Measurements from ENCODE around the gene TECPR2.

TECPR2 gene

DNA sequence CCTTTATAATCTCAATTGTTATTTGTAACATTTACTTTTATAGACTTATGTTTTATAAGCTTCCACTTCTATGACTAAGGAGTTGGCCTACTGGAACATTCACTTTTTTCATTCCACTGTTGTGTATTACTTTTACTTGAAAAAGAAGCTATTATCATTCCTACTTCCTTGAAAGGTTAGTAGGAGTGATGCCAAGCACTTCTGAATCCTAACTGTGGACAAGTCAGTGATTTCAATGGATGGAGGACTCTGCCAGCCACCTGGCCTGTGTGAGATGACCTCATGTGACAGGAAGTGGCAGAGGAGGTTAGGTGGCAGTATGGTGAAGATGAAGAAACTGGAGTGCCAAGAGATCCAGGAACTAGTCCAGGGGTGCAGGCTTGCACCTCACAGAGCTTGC lies 46.0 kb downstream of the TECPR2 start:
- TF ChIP-seq CTCF (IDR thresholded peaks at IDR 0.05; ENCODE audit: low read depth, low read length) = no peak
- no peak for DNase-seq (ENCODE audit: low read depth, low spot score)
- in situ Hi-C loops (cut with HindIII; ENCODE audit: low sequenced_read_pairs) = no loop called here
- H3K4me3 ChIP-seq (ENCODE audit: low read depth, low read length) = no peak overlapping the region

DNA sequence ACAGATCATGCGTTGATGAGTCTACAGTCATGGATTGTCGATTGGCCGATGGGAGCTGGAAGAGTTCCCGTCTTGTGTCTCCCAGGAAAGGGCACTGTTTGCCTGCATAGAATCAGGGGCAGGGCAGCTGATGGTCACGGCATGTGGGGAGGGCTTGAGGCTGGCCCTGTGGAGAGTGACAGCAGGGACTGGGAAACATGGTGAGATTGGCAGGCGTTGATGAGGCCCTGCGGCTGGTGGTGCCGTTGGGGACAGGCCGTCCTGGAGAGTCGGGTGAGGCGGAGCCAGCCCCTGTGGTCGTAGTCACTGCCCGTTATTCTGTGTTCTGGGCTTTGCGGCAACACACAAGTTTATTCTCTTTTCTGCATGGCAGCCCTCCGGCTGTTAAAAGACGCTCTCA lies 52.9 kb downstream of the TECPR2 start:
- no peak overlapping the region for H3K4me3 ChIP-seq (ENCODE audit: low read depth, low read length)
- in situ Hi-C loops (cut with HindIII; ENCODE audit: low sequenced_read_pairs) = no loop called here
- no peak for DNase-seq (ENCODE audit: low read depth, low spot score)
- TF ChIP-seq CTCF (IDR thresholded peaks at IDR 0.05; ENCODE audit: low read depth, low read length) = no peak

DNA sequence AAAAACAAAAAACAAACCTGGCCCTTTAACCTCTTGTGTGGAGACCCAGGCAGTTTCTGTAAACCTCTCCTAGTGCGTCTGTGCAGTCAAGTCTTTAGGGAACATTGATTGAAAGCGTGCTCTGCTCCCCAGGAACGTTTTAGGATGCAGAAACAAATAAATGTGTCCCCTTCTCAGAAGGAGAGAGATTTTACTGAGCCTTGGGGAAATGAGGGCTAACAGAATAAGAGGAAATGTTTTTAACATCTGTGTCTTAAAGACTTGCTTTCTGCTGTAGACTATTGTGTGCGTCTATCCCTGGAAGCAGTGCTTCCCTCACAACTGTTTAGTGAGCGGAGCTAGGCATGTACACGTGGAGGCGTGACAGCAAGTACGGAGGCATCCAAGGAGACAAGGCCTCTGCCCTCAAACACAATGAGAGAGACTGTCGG lies 54.3 kb downstream of the TECPR2 start:
- in situ Hi-C loops (cut with HindIII; ENCODE audit: low sequenced_read_pairs) = no loop called here
- no peak for TF ChIP-seq CTCF (IDR thresholded peaks at IDR 0.05; ENCODE audit: low read depth, low read length)
- DNase-seq (ENCODE audit: low read depth, low spot score) = no peak
- no peak overlapping the region for H3K4me3 ChIP-seq (ENCODE audit: low read depth, low read length)

GRCh38 chr14:102417646-102418045 lies 54.9 kb downstream of the TECPR2 start:
- no peak for TF ChIP-seq CTCF (IDR thresholded peaks at IDR 0.05; ENCODE audit: low read depth, low read length)
- DNase-seq (ENCODE audit: low read depth, low spot score) = no peak
- H3K4me3 ChIP-seq (ENCODE audit: low read depth, low read length) = no peak overlapping the region
- in situ Hi-C loops (cut with HindIII; ENCODE audit: low sequenced_read_pairs) = no loop called here

DNA sequence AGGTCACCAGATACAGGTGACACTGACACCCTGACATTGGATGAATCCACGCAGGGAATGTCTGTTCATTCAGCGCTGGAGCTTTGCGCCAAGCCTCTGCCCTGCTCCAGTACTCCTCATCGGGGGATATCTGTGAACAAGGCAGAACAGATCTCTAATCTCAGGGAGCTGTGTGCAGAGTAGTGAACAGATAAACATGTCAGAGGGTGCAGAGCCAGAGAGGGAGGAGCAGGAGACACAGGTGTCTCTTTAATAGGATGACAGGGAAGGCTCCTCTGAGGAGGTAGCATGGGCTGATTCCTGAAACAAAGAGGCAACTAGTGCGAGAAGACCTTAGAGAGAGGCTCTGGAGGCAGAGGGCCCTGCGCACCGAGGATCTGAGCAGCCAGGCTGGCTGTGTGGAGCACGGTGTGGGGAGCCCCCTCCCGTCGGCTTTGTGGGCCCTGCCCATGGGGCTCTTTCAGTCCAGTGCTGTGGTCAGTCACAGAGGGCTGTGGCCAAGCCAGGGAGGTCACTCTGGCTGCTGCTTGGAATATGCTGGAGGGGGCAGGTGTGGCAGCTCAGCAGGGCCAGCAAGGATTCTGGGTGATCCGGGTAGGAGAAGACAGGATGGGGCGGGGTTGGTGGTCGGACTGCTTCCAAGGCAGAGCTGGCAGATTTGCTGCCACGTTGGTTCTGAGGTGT lies 55.6 kb downstream of the TECPR2 start:
- H3K4me3 ChIP-seq (ENCODE audit: low read depth, low read length) = no peak overlapping the region
- in situ Hi-C loops (cut with HindIII; ENCODE audit: low sequenced_read_pairs) = no loop called here
- no peak for TF ChIP-seq CTCF (IDR thresholded peaks at IDR 0.05; ENCODE audit: low read depth, low read length)
- no peak for DNase-seq (ENCODE audit: low read depth, low spot score)

DNA sequence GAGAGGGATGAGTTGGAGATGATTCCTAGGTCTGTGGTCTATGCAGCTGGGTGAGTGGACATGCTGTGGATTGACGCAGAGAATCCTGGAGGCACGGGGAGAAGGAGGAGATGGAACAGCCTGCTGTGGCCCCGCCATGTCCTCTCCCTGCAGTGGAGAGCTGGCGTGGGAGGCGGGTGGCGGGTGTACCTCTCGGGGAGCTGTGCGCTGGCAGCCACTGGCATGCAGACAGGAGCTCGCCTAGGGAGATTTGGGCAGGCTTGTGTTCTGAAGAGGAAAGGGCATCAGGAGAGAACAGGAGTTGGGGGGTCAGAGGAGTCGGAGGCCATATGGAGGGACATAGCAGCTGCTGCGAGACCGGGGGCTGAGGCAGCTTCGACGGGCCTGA lies 56.1 kb downstream of the TECPR2 start:
- H3K4me3 ChIP-seq (ENCODE audit: low read depth, low read length) = no peak overlapping the region
- no peak for DNase-seq (ENCODE audit: low read depth, low spot score)
- in situ Hi-C loops (cut with HindIII; ENCODE audit: low sequenced_read_pairs) = no loop called here
- no peak for TF ChIP-seq CTCF (IDR thresholded peaks at IDR 0.05; ENCODE audit: low read depth, low read length)

Measured in astrocyte of the spinal cord (primary cell).